ENCODE results near the gene ATP2C1.
A peak's percentile ranks its signal among the peaks of the same experiment; 100 is the strongest.

Gene ATP2C1

DNA sequence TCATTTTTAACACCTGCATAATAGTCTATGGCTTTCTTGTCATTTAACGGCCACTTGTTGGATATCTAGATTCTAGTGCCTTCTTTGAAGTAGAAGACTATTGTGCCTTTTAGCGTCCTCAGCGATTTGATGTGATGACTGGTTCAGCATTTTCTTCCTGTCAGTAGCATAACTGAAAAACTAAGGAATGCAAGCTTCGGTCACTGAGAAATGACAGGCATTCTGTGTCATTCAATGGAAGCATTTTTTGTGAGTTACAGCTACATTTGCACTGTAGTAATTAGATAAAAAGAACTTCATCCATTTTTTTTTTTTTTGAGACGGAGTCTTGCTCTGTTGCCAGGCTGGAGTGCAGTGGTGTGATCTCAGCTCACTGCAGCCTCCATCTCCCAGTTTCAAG, 143.1 kb downstream of the ATP2C1 start:
- DNase-seq (ENCODE audit: low read depth in 2 of 3, low spot score in 1 of 3) = no peak

DNA sequence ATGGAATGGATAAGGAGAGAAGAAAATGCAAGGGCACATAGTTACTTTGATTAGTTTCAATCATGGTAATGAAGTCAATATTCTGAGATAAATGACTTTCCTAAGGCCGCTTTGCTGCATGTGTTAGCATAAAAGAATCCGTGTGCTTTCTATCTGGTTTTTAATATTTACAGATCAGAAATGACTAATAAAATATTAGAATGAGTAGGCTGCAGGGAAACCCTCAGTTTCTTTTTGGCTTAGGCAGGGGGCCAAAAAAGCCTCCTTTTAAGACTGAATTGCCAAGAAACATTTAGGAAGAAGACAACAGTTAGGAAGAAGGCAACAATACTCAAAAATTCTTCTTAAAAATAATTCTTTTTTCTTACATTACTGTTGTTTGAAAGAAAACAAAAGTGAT, 144.4 kb downstream of the ATP2C1 start:
- no peak for DNase-seq (ENCODE audit: low read depth in 2 of 3, low spot score in 1 of 3)

DNA sequence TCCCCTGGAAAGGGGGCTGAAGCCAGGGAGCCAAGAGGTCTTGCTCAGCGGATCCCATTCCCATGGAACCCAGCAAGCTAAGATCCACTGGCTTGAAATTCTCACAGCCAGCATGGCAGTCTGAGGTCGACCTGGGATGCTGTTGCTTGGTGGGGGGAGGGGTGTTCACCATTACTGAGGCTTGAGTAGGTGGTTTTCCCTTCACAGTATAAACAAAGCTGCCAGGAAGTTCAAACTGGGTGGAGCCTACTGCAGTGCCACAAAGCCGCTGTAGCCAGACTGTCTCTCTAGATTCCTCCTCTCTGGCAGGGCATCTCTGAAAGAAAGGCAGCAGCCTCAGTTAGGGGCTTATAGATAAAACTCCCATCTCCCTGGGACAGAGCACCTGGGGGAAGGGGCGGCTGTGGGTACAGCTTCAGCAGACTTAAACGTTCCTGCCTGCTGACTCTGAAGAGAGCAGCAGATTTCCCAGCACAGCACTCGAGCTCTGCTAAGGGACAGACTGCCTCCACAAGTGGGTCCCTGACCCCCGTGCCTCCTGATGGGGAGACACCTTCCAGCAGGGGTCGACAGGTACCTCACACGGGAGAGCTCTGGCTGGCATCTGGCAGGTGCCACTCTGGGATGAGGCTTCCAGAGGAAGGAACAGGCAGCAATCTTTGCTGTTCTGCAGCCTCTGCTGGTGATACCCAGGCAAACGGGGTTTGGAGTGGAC, 148.5 kb downstream of the ATP2C1 start:
- DNase-seq (ENCODE audit: low read depth in 2 of 3, low spot score in 1 of 3) = peak in 1 of 3 donors; percentile 9

DNA sequence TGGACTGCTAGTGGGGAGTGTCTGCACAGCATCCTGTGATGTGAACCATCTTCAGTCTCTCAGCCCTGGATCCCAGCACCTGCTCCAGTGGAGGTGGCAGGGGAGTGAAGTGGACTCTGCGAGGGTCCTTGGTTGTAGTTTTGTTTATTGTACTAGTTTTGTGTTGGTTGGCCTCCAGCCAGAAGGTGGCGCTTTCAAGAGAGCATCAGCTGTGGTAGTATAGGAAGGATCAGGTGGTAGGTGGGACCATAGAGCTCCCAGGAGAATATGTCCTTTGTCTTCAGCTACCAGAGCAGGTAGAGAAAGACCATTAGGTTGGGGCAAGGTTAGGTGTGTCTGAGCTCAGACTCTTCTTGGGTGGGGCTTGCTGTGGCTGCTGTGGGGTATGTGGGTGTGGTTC, 153.7 kb downstream of the ATP2C1 start:
- DNase-seq (ENCODE audit: low read depth in 2 of 3, low spot score in 1 of 3) = no peak

DNA sequence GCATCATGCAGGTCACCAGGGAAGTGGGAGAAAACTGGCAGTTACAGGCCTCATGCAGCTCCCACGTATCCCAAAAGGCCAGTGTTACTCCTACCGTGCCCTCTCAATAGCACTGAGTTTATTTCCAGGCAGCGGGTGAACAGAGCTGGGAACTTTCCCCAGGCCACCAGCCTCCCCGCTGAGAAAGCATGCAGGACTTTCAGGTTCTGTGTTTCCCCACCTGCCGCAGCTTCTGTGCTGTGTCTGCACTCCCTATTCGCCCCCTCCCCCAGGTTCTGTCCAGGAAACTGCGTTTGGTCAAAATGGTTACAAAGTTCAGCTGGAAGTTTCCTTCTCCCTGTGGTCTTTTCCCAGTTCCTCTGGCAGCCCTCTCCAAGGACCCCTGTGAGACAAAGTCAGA, 154.1 kb downstream of the ATP2C1 start:
- no peak for DNase-seq (ENCODE audit: low read depth in 2 of 3, low spot score in 1 of 3)

DNA sequence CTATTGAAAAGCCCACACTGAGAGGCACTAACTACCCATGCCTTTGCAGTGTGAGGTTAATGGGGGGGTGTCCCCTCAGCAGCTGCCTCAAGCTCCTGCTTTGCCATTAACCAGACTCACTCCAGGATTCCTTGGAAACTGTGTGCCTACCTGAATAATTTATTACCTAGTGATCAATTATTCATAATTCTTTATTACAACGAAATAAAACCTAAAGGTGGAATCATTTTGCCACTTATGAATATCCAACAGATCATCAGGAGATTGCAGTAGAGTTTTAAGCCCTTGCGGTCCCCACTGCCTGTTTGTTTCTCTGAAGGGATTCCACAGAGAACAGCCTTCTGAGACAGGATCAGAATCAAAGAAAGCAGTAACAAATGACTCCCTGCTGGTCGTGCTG, 156.1 kb downstream of the ATP2C1 start:
- no peak for DNase-seq (ENCODE audit: low read depth in 2 of 3, low spot score in 1 of 3)

DNA sequence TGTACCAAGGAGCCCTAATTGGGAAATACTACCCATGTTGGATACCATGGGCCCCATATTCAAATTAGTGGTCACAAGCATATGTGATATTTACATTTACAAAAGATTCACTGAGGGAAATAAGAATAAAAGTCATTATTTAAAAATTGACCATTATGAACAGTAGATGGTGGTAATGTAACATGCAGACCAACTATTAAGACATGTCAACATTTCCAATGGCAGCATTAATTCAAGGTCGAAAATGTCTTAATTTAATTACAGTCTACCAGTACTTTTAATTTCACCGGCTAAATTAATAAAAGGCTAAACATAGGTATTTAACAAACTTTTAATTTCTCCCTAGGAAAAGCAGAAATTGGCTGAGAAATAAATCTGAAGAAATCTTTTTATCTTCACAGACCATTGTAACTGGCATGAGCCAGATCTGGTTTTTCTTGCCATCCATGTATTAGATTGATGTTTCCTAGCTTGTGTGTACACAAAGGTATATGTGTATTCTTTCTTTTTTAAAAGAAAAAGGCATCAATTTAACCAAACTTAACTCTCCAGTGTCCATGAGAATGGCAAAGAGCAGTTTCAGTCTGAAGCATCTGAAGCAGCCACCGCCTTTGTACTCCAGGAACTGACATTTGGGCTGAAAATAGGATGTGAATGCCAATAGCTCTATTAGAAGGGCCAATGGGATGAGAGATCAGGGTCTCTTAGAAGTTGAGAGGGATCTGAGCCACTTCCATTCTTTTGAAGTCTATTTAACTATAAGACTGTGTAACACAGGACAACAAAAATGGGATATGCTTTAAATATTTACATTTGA, 159.4 kb downstream of the ATP2C1 start:
- no peak for DNase-seq (ENCODE audit: low read depth in 2 of 3, low spot score in 1 of 3)

Data from stimulated activated CD4-positive, alpha-beta T cell treated with anti-CD3 and anti-CD28 coated beads, Interleukin-12 subunit alpha, Interleukin-12 subunit beta, amount 100 ng/mL, for 48 hours (primary cell).